GM19099 (cell line): ENCODE results near the gene PPP1R12C.

Experiments
- POLR2A ChIP-seq: IDR thresholded peaks from 3 replicates; pipeline ENCODE4 v1.6.1; 2011; ENCODE audit warnings: low read depth; ENCODE audit not compliant: insufficient read length; ENCODE audit errors: extremely low read depth

The PPP1R12C gene

DNA sequence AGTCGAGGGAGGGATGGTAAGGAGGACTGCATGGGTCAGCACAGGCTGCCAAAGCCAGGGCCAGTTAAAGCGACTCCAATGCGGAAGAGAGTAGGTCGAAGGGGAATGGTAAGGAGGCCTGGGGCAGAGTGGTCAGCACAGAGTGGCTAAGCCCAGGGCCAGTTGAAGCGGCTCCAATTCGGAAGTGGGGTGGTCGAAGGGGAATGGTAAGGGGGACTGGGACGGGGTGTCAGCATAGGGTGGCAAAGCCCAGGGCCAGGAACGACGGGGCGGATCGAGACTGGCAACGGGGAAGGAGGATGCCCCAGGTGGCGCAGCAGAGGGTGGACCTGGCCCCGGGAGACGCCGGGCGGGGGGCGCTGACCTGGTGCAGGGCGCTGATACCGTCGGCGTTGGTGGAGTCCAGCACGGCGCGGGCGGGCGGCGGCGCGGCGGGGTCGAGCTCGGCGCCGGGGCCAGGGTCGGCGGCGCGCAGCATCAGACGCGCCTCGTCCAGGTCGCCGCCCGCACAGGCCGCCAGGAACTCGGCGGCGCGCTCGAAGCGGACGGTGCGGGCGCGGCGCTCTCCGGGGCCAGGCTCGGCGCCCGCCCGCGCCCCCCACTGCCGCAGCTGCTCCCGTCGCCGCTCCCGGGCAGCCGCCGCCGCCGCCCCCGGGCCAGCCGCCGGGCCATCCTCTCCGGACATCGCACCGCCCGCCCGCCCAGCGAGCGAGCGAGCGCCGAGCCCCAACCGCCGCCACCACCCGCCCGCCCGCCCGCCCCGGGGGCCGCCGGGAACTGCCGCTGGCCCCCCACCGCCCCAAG lies at the start of gene PPP1R12C:
PPP1R12C (minus strand) TSS at position 779 of the 804 bp plus-strand sequence; CDS start at position 685, 94 bp downstream.
- no peak for TF ChIP-seq POLR2A

DNA sequence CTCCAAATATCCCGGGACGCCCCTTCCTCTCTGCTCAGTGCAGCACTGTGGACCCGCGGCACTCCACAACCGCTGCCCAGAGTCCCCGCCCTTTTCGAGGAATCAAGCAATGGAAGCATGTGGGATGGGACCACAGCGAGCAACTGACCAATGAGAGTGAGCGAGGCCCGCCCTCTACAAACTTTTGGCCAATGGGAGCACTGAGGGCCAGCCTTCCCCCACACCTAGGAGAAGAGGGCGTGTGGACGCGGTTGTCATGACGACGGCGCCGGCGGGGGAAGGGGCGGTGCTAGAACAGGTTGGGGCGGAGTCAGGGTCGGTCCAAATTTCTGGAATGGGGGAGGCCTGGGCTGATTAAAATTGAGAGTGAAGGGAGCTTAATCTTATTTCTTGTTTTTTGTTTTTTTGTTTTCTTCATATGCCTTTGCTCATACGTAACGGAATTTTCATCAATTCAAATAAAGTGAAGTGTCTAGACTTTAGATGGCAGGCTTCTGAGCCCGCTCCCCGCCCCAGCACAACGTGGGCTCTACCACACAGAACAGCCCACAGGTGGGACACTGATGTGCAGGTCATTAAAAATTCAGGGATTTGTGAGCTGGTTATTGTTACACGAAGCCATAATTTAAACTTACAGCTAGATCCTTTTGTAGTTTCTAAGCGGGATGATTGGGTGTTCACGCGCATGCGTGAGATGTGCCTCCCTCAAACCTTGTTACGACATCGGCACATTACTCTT lies 49.3 kb upstream of the PPP1R12C start, which contains the start of gene DNAAF3:
DNAAF3 (minus strand) TSS at position 84 of the 739 bp plus-strand sequence. CDS start 200 bp downstream, outside the sequence.
- no peak for TF ChIP-seq POLR2A

DNA sequence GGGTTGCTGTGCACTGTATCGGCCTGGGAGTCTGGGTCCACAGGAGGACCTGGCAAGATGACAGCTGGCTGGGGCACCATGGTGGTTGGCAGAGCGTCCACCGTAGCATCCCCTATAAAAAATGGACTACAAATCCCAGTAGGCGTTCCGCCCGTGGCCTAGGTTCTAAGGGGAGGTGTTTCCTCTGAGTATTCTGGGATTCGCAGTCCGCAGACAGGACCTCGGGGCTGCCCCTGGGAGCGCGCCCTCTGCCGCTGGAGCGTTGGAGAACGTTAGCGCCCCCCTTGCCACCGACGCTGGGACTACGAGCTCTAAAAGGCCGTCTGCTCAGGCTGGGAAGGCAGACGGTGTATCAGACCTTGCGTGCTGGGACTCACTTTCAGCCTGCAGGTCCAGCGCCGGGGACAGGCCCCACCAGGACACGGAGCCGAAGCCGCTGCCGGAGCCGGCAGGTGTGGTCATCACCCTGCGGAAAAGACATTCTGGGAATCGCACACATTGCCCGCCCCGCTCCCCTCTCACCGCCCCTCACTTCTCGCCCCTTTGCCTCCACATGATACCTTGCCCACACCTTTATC lies 48.6 kb upstream of the PPP1R12C start:
- TF ChIP-seq POLR2A: no peak

DNA sequence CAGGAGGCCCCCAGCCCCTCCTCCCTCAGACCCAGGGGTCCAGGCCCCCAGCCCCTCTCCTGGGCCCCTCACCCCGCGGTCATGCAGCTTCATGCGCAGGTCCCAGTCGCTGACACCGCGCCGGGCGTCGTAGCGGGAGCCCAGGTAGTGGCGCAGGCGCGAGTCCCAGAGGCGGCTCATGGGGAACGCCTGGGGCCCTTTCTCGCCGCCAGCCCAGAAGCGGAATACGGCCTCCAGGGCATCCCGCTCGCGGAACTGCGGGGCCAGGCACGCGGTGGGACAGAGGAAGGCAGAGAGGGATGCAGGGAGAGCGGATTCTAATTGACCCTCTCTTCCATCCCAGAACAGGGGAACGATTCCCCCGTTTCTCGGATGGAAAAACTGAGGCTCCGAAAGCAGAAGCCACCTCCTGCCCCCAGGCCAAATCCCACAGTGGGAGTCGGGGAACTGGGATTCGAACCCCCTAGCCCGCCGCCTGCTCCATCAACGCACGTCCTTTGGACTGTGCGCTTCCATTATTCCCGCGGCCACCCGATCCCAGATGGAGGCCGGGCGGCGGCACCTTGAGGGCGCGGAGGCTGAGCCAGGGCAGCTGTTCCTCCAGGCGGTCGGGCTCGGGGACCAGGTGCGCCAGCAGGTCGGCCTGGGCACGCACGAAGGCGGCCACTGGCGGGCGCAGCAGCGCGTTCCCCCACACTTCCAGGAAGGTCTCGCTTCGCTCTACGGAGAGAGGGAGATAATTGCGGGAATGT lies 44.3 kb upstream of the PPP1R12C start:
- no peak for TF ChIP-seq POLR2A

DNA sequence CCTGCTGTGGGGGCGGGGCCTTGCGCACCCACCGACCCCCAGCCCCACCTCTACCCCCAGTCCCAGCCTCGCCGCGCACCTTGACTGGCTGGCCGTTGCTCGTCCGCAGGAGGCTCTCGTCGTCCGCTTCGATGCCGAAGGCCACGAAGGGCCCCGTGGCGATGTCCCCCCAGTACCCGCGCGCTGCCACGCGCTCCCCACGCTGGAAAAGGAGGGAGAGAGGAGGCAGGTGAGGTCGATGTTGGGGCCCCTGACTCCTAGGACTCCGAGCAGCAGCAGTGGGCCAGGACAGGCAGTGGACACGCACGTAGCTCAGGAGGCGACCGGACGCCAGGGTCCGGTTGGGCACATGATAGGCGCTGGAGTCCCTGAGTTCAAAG lies 43.5 kb upstream of the PPP1R12C start:
- TF ChIP-seq POLR2A: no peak

DNA sequence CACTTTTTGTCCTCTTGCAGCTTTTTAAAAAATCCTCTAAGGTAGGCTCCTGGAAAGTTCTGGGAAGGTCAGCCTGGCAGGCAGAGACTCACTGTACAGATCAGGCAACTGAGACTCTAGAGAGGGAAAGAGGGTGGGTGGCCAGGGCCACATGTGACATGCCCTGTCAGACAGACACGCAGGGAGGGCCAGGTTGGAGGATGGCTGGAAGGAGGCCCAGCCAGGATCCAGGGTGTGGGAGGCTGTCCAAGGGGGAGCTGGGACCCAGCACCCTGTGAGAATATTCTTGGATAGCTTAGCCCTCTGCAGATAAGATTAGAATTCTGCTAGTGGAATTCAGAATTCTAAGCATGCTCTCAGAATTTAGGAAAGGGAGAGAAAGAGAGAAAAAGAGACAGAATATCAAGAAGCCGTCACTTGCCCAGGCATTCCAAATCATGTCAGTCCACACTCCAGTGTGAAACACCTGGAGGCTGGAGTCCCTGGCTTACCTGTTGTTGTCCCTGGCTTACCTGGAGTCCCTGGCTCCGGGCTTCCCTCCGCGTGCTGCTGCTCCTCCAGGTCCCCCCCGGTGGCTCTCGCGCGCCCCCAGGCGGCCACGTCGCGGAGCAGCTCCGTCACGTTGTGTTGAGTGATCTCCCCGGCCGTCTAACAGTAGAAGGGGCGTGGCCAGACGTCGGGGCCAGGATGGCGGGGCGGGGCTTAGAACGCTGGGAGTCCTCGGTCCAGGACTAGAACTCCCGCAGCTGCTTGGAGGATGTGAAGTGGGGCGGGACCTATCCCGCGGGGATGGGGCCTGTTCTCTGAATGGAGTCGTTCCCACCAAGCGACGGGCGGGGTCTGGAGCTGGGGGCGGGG lies 42.9 kb upstream of the PPP1R12C start:
- TF ChIP-seq POLR2A: no peak

DNA sequence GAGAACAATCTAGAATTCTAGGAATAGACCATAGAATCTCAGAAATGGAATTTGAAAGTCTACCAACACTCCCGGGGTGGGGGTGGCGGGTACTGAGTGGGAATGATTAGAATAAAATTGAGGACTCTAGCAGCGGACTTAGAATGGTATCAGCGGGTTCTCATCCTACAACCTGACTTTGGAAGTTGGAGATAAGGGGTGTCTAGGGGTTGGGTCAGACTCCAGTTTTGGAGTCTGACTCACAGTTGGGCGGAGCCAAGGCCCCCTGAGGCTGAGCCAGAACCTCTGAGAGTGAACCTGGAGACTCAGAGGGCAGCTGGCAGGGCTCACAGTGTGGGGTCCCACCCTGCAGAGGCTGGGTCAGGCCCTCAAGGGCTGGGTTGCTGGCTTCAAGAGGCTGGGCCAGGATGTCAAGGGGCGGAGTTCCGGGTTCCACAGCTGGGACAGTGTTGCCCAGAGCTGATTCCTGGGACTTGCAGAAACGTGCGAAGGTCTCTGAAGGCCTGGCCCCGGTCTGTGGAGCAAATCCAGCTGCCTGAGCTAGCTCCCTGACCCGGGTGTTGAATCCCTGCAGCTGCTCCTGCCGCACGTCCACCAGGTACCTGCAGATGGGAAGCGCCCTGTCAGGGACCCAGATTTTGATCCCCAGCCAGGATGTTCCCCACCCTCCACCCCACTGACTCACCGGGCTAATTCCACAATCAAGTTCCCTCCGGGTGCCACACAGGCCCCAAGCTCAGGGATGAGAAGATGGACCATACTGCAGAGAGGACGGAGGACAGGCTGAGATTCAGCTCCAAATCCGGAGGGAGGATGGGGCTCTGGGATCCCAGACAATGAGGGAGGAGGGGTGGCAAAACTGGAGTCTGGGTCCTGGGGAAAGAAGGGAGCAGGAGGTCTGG lies 41.7 kb upstream of the PPP1R12C start:
- no peak for TF ChIP-seq POLR2A

DNA sequence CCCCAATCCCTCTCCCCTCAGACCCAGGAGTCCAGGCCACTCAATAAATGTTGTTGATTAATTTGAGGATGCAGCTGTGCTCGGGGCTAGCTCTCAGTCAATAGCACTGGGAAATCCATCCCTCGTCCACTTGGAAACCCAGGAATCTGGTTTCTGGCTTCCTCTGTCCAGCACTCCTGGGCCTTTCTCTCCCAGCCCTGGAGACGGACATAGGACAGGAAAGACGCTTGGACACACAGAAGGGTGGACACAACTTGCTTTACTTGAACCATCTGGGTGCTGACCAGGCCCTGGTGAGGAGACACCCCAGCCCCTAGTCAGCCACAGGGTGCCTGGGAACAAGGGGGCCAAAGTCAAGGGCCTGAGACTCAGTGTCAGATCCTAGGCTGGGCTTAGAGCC lies 41.0 kb upstream of the PPP1R12C start:
- TF ChIP-seq POLR2A: no peak

DNA sequence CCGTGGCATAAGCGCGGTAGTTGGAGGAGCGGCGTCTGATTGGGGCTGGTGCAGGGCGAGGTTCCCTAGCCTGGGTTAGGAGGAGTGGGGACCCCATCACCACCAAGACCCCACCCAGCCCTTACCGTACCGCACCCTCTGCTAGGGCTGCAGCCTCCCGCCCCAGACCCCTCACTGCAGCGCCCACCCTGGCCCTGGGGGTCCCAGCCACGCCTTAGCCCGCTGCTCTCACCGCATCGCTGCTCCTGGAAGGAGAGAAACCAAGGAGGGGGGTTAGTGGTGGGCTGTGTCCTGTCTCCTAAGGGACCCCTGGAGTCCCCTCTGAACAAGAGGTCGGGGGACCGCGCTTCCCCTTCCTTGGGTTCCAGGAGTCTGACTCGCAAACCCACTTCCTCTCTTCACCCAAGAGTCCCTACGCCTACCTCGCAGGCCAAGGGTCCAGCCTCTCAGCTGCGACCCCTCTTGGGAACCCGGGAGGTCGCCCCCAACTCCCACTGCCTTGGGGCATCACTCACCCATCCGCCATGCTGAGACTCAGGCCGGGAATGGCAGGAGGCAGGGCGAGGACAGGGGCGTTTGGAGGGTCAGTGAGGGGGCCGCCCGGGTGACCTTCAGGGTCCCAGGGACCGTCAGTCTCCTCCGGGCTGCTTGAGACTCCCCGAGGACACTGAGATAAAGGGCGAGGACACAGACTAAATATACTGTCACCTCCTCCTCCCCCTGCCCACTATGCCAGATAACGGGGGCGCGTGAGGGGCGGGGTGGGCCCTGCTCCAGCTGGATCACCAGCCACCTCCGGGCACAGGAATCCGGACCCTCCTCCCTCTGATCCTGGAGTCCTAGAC lies 39.8 kb upstream of the PPP1R12C start, which contains the start of gene TNNI3:
TNNI3 (minus strand) TSS at position 669 of the 845 bp plus-strand sequence; CDS start at position 526, 143 bp downstream.
- TF ChIP-seq POLR2A: no peak

DNA sequence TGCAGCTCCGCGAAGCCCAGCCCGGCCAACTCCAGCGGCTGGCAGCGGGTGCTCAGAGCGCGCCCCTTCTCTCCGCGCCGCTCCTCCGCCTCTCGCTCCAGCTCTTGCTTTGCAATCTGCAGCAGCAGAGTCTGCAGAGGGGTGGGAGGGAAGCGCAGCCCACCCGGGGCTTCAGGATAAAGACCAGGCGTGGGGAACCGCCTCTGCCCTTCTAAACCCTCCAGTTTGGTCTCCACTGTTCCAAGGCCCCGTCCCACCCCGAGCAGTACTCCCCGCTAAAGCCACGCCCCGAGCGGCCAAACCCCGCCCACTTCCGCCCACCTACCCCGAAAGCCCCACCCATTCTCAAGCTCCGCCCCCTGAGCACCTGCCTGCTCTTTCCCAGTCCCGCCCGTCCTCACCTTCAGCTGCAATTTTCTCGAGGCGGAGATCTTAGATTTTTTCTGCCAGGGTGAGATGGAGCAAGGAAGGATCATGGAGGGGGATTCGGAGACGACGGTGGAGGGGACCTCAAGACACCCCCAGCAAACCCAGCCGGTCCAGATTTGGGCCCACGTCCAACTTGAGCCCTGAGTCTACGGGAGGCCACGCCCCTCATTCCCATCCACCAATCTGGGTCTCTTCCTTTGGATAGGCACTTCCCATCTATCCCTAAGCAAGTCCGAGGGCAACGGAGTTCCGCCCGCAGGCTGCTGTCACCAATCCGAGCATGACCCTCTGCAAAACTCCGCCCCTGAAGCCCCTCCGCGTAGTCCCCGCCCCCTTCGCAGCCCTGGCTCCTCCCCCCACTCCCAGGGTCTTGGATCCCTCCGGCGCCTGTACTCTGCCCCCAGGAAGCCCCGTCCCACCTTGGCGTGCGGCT lies 39.0 kb upstream of the PPP1R12C start:
- no peak for TF ChIP-seq POLR2A

DNA sequence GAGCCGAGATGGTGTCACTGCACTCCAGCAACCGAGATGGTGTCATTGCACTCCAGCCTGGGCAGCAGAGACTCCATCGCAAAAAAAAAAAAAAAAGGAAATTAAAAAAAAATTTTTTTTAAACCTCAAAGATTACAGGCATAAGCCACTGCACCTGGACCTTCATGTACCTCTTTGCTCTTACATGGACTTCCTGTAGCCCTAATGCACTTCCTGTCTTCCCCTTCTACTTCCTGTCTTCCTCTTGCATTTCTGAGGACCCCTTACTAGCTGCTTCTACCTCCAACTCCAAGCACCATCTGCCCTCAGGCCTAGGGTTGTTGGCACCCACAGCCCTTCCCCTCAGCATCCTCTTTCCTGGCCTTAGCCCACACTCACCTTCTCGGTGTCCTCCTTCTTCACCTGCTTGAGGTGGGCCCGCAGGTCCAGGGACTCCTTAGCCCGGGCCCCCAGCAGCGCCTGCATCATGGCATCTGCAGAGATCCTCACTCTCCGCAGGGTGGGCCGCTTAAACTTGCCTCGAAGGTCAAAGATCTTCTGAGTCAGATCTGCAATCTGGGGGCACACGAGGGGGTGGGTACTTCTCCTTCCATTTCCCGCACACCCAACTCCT lies 36.3 kb upstream of the PPP1R12C start:
- no peak for TF ChIP-seq POLR2A

DNA sequence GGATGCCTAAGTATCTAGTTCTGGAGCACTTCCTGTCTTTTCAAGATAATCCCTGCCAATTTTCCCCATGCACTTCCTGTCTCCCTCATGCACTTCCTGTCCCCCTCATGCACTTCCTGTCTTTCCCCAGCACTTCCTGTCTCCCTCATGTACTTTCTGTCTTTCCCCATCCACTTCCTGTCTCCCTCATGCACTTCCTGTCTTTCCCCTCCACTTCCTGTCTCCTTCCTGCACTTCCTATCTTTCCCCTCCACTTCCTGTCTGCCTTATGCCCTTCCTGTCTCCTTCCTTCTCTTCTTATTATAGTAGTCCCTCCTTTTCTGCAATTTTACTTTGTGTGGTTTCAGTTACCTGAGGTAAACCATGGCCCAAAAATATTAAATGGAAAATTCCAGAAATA lies 34.6 kb upstream of the PPP1R12C start:
- TF ChIP-seq POLR2A: no peak
